Posterior vena cava (tissue), 2 donors: ENCODE measurements around the gene WNK1. TPM values are rescaled to one million over a fixed set of nuclear protein-coding genes. Genes with fewer than 3 reads are reported as not detected.

ENCODE experiments used
- DNase-seq: peaks from one replicate; pipeline ENCODE4 v3.0.0-alpha.2; 2020; ENCODE audit warnings: low spot score
- intact Hi-C, 2 donors: fragments of 100-400 bp; cut with DNase I; formaldehyde crosslinking; loops; one replicate each; pipeline versions ENCODE4 v1.14.1 to v1.14.2; 2022 to 2023
- total RNA-seq, 2 donors: library from RNA; stranded (reverse); fragmentation: NEBNext Ultra II Directional; extraction: Animal tissue kit (Norgen Biotek cat#: 25700); gene quantifications; one replicate each; pipeline ENCODE4 v1.2.1, GENCODE V29; 2021
- donor health status: DM: yes; HTN: yes; CAD: no.
- donor health status: DM: yes; HTN: yes; CAD: no.

The WNK1 gene
- total RNA-seq, 2 donors from 2014 or later, result 159 to 199 TPM

DNA sequence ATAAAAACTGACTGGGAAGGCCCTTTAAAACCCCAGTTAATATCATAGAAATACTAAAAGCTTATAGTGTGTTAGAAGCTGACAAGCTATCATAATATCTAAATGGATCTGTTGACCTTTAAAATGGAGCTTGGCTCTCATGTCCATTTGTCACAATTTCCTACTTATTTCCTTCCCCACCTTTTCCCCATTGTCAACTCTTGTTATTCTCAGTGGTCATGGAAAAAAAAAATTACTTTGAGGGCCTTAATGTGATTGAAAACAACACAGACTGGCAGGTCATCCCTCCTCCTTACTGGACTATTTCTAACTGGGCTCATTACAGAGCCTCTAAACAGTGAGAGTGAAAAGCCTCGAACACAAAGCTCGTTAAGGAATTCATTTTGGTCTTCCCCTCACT is 13.7 kb upstream of the WNK1 start:
- no peak for DNase-seq
- intact Hi-C loops, result no loop called here

- intact Hi-C loops, result no loop called here
- DNase-seq, result no peak
Observed at GRCh38 chr12:739349-739748, 13.0 kb upstream of the WNK1 start.

DNA sequence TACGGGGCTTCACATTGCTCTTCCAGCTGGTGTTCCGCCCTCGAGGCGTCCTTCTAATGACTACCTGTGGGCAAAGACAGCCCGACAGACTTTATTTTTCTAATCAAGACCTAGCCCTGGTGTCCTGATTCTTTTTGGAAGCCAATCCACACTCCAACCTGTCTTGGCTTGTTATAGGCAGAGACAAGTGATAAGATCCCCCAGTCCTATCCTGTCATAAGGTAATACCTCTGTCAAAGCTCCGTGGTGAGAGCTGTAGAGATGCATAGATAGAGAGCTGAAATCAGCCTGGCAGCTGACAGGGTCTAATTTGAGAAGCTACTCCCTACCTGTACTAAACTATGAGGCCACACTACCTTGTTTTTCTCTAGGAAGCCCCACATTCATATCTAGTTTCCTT is 11.5 kb upstream of the WNK1 start:
- no peak for DNase-seq
- intact Hi-C loops, result no loop called here

DNA sequence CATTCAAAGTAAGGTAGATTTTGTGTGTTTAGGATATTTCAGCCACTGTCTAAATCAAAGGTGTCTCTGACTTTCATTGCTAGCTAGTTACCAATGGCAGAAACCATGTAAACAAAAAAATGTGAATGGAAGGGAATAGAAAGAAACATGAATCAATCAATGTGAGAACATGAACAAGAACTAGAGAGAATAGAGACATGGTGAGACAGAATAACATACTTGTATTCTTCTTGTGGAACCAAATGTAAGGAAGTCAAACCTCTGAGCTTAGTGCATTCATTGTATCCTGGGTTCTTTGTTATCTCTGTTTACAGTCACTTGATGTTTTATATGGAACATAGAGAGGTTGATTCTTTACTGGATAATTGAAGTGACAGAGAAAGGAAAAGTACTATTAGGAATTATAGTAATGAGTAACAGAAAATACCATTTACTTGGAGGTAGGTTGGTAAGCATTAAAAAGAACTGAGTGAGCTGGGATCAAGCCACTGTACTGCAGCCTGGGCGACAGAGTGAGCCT is 2.6 kb upstream of the WNK1 start:
- no peak for DNase-seq
- intact Hi-C loops, result loop anchor here in 1 of 2 donors (2.0 to 5.0 kb wide), 2 partner anchors 108 to 175 kb away; no protein-coding TSS in a partner anchor

DNA sequence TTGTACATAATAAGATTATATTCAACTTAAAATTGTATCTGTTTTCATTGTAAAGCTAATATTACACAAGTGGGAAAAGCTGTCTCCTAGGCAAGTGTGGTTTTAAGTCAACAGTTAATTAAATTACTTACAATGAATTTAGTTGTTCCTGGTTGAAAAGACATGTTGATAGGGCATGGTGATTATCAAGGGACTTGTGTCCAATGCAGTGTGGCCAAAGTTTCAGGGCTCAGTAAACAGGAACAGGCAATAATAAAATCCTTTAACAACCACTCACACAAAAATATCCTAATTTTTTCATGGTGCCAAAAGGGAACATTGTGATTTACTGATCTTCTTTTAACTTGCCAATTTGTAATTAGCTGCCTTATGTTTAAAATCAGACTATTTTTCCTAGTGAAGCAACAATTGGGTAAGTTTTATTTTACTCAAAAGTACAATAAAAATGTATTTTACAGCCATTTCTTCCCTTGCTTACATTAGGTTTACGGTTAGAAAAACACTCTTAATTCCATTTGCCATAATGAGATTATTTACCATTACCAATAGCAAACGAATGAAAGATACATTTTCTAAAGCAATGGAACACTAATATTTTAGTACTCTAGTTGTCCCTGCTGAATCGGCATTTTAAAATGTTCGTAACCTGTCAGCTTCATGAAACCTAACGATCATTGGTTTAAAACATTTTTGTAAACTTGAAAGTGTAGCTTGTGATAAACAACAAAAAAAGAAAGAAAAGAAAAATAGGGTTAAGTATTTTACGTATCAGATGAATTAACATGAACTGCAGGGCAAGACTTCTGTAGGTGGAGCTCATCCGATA is 1.8 kb upstream of the WNK1 start:
- no peak for DNase-seq
- intact Hi-C loops, result loop anchor here in 1 of 2 donors (2.0 to 5.0 kb wide), 2 partner anchors 108 to 176 kb away; no protein-coding TSS in a partner anchor

DNA sequence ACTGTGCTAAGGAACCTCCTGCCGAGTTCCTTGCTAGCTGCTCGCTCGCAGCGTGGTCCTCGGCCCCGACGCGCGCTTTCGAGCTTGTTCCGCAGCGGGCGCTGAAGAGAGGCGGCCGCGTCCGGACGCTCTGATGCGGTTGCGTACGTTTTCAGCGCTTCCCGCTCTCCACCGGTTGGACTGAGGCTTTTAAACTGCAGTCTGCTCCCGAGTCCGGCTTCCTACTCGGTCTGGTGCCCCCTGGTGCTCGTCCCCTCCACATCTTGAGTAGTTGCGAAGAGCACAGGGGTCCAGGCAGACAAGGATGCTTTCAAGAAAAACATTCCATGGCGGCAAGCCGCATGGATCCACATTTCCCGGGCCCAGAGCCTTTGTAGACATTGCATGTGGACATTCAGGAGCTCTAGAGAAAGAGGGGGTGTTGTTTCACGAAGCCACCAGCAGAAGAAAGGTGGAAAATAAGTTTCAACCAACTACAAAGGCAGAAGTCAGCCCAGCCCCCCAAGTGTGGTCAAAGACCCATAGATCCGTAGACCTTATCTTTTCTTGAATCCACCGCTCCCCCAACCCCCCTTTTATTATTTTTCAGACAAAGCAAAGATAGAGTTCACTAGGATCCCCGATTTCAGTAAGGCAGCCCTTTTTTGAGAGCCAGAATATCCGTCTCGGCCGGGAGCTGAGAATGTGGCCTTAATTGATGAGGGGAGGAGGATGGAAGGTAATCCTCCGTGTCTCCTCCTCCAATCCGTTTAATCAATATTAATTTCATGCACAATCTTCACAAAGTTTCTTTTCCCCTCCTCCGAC is 984 bp upstream of the WNK1 start:
- intact Hi-C loops, result loop anchor here in 1 of 2 donors (2.0 to 5.0 kb wide), 2 partner anchors 109 to 177 kb away; no protein-coding TSS in a partner anchor
- peak; percentile 97 for DNase-seq

DNA sequence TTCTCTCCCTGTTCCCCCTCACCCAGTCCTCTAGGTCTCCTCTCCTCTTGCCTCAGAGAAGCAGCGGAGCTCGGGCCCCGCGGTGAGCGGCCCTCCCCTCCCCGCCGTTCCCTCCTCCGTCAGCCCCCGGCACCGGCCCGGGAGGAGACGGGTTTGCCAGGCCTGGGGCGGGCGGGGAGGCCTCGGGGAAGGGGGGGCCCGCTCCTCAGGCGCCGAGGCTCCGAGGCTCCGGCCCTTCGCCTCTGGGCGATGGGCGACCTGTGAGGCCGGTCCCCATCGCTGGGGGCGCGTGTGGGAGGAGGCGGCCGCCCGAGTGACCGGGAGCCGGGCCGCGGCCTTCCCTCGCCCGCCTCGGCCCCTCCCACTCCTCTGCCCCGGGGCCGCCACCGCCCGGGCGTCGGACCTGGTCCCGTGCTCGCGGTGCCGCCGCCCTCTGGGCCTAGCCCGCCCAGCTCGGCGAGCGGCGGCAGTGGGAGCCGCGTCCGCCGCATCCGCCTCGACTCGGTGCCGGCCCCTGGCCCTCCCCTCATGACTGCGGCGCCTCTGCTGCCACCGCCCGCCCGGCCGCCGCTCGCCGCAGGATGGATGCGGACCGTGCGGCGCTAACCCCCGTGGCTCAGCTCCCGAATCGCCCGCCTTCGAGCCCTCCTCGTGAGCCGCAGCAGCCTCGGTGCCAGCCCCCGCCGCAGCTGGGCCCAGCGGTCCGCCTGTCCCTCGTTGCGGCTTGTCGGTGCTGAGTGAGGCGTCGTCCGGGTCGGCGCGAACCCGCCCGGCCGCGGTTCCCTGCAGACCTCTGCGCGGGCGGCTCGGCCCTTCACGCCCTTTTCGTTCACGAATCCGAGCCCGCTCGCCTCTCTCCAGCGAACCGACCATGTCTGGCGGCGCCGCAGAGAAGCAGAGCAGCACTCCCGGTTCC is 574 bp downstream of the WNK1 start:
- intact Hi-C loops, result loop anchor here in 1 of 2 donors (5.0 kb wide), 1 partner anchor 111 kb away; no protein-coding TSS in a partner anchor
- DNase-seq, result peak; percentile 88

GRCh38 chr12:753611-754472 is 1.5 kb downstream of the WNK1 start:
- DNase-seq, result peak; percentile 92
- intact Hi-C loops, result loop anchor here in 1 of 2 donors (5.0 kb wide), 1 partner anchor 112 kb away; no protein-coding TSS in a partner anchor

DNA sequence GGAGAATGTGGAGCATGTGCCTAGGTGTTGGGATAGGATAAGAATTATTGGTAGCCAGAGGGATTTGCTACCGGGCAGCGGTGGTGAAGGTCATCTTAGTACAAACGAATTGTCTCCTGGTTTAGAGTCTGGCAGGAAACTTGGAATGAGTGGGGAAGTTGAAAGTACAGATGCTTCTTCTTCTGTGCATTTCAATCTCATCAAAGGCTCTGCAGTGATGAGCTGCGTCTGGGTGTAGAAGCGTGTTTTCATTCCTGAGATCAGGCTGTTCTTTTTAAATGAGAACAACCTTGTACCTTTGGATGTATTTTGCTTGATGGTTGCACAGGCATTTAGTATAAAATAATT is 2.1 kb downstream of the WNK1 start:
- intact Hi-C loops, result loop anchor here in 1 of 2 donors (5.0 kb wide), 1 partner anchor 112 kb away; no protein-coding TSS in a partner anchor
- no peak for DNase-seq

- intact Hi-C loops, result loop anchor here in 1 of 2 donors (5.0 kb wide), 1 partner anchor 113 kb away; no protein-coding TSS in a partner anchor
Observed at GRCh38 chr12:754851-755562, 2.6 kb downstream of the WNK1 start.

GRCh38 chr12:759628-760027 is 7.2 kb downstream of the WNK1 start:
- intact Hi-C loops, result loop anchor here in 1 of 2 donors (5.0 kb wide), 1 partner anchor 53 kb away; no protein-coding TSS in a partner anchor
- no peak for DNase-seq

More at GRCh38 chr12:754851-755562, 2.6 kb downstream of the WNK1 start:
- DNase-seq, result no peak

- intact Hi-C loops, result loop anchor here in 1 of 2 donors (5.0 kb wide), 1 partner anchor 51 kb away; no protein-coding TSS in a partner anchor
Observed at GRCh38 chr12:761256-761655, 8.9 kb downstream of the WNK1 start.

GRCh38 chr12:765840-766239 is 13.5 kb downstream of the WNK1 start:
- intact Hi-C loops, result no loop called here
- DNase-seq, result no peak

More at GRCh38 chr12:761256-761655, 8.9 kb downstream of the WNK1 start:
- DNase-seq, result no peak

- intact Hi-C loops, result no loop called here
- no peak for DNase-seq
Observed at GRCh38 chr12:768434-768833, 16.1 kb downstream of the WNK1 start.

DNA sequence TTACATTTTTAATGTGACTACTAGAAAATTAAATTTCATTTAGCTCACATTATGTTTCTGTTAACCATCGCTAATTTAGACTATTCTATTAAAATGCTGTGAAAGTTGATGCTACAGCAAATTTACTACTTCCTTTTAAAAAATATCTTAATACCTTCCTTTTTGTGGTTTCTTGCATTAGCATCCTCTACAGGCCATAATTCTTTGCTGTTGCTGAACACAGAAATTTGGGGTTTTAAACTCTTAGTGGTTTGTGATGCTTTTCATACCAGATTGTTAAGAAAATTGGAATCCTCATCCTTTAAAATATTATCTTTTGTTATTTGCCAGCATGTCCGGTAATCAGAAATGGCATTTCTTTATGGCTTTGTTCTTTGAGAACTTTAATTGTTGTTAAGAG is 18.1 kb downstream of the WNK1 start:
- no peak for DNase-seq
- intact Hi-C loops, result no loop called here

DNA sequence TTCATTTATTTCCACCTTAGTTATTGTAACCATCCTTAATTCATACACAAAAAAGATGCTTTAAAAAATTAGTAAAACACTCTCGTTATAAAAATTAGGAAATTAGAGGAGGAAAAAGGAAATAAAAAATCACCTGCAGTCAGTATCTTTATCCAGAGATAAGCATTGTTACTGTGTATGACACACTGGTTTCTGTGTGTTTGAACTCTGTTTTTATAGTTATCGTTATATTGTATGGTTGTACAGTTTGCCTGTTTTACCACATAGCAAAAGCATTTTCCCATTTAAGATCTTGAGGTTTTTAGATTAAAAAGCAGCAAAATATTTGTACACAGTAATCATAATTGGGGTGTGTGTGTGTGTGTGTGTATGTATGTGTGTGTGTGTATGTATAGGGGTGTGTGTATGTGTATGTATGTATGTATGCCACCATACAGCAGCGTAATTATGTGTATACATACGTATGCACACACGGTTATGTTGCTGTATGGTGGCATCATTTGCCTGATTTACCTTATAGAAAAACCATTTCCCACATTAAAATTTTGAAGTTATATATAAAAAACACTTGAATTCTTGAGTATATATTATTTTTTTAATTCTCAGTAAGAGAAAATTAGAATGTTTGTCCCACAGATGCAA is 19.8 kb downstream of the WNK1 start:
- DNase-seq, result no peak
- intact Hi-C loops, result no loop called here
